ENCODE data around the gene RAB8B. TPM values are rescaled to one million over a fixed set of nuclear protein-coding genes. Genes with fewer than 3 reads are reported as not detected.

RAB8B gene
- total RNA-seq, 1 experiment from 2014 or later, result 11.7 TPM

DNA sequence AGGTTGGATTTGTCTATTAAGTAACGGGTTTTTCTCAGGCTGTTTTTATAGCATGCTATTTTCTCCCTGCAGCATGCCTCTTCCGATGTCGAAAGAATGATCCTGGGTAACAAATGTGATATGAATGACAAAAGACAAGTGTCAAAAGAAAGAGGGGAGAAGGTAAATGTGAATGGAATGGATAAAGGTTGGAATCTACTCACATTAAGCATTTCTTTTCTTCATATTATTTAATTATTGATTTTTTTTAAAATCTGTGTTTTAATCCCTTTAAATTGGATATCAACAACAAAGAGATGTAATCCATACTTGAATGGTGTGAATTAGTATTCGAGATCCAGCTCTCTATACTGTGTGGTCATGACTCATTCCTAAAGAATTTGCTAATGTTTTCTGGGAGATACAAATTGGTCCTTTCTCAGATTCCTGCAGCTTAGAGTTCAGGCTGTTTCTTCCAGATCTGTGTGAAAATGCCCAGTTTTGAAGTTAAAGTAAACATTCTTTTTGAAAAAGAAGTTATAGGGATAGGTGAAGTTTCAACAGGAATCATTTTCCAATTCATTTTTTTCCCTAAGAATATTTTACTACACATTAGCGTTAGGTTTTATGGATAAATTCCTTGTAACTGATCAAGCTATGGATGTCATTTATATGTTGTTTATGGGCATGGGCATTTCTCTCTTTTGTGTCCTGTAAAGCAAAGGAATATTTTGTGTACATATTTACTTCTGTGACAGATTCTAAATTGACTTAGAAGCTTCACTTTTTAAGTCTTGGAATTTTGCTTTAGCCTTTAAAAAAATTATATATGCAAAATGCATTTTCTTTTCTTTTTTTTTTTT lies 67.2 kb downstream of the RAB8B start:
- BruUV-seq (replicated peaks), result no TSS peak
- POLR2A ChIA-PET, result interaction anchor here (1.6 to 1.7 kb wide), 2 partner anchors 9 to 11 kb away, joined by 5 to 8 read pairs; no protein-coding TSS in a partner anchor
- peak; percentile 71 for DNase-seq (ENCODE audit: unreplicated experiment)

DNA sequence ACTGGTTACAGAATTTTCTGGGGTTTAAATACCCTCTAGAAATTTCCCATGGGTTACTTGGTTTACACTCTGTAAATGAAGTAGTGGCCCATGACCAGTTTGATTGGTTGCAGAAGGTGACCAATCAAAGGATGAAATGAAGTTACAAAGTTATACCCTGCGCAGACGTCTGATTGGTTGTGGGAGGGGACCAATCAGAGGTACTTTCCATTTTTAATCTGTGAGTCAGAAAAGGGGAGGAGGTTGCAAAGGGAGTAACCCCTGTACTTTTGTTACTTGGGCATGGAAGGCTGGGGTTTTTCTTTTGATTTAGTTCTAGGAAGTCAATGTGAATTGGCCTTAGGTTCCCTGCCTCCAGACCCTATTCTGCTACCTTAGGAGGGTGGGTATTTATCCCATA lies 69.3 kb downstream of the RAB8B start:
- TF ChIP-seq, protein P1, sequence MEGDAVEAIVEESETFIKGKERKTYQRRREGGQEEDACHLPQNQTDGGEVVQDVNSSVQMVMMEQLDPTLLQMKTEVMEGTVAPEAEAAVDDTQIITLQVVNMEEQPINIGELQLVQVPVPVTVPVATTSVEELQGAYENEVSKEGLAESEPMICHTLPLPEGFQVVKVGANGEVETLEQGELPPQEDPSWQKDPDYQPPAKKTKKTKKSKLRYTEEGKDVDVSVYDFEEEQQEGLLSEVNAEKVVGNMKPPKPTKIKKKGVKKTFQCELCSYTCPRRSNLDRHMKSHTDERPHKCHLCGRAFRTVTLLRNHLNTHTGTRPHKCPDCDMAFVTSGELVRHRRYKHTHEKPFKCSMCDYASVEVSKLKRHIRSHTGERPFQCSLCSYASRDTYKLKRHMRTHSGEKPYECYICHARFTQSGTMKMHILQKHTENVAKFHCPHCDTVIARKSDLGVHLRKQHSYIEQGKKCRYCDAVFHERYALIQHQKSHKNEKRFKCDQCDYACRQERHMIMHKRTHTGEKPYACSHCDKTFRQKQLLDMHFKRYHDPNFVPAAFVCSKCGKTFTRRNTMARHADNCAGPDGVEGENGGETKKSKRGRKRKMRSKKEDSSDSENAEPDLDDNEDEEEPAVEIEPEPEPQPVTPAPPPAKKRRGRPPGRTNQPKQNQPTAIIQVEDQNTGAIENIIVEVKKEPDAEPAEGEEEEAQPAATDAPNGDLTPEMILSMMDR (IDR thresholded peaks at IDR 0.05; ENCODE audit: unreplicated experiment), result no peak
- H3K27ac Mint-ChIP-seq (ENCODE audit: low read depth, unreplicated experiment), result no peak overlapping the region
- no peak overlapping the region for H3K4me3 Mint-ChIP-seq (ENCODE audit: unreplicated experiment)
- H3K4me1 Mint-ChIP-seq (ENCODE audit: insufficient read depth, unreplicated experiment), result peaks cover 7% of the 10 kb centered on the region
- peaks cover 23% of the 10 kb centered on the region for H3K36me3 Mint-ChIP-seq (ENCODE audit: insufficient read depth, unreplicated experiment)
- no peaks in the 10 kb centered on the region for H3K27me3 Mint-ChIP-seq (ENCODE audit: insufficient read depth, unreplicated experiment)
- no TSS peak for BruUV-seq (replicated peaks)
- intact Hi-C loops (cut with micrococcal nuclease), result no loop called here
- no peak for DNase-seq (ENCODE audit: unreplicated experiment)
- CTCF ChIA-PET, result no interaction called here
- POLR2A ChIA-PET, result no interaction called here
- H3K9me3 Mint-ChIP-seq (ENCODE audit: unreplicated experiment), result no peaks in the 10 kb centered on the region

More for the DNA sequence above, 67.2 kb downstream of the RAB8B start:
- peaks cover 7% of the 10 kb centered on the region for H3K4me1 Mint-ChIP-seq (ENCODE audit: insufficient read depth, unreplicated experiment)
- CTCF ChIA-PET, result interaction anchor here (0.8 to 1.0 kb wide), 2 partner anchors 9 to 490 kb away, joined by 3 read pairs; no protein-coding TSS in a partner anchor
- H3K9me3 Mint-ChIP-seq (ENCODE audit: unreplicated experiment), result no peaks in the 10 kb centered on the region
- TF ChIP-seq, protein P1 (IDR thresholded peaks at IDR 0.05; ENCODE audit: unreplicated experiment), result no peak
- no peak overlapping the region for H3K4me3 Mint-ChIP-seq (ENCODE audit: unreplicated experiment)
- peaks cover 18% of the 10 kb centered on the region for H3K36me3 Mint-ChIP-seq (ENCODE audit: insufficient read depth, unreplicated experiment)
- H3K27ac Mint-ChIP-seq (ENCODE audit: low read depth, unreplicated experiment), result no peak overlapping the region
- intact Hi-C loops (cut with micrococcal nuclease), result no loop called here
- H3K27me3 Mint-ChIP-seq (ENCODE audit: insufficient read depth, unreplicated experiment), result no peaks in the 10 kb centered on the region

DNA sequence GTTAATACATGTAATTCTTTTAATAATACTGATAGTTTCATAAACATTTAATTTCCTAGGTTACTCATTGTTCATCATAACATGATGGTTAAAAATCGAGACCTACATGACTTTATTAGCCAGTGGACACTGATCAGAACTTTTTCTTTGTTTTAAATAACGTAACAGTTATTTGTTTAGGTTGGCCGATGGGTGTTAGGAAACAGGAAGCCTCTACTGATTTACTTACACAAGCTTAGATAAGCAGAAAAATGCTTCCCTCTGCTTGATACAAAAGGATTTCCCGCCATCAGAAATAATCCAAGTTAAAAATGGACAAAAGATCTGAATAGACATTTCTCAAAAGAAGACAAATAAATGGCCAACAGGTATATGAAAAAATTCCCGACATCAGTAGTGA lies 71.4 kb downstream of the RAB8B start:
- no TSS peak for BruUV-seq (replicated peaks)
- Mint-ChIP-seq H3K4me1 (ENCODE audit: insufficient read depth, unreplicated experiment) (peaks cover 7% of the 10 kb centered on the region), H3K27ac (ENCODE audit: low read depth, unreplicated experiment) (no peak overlapping the region), H3K9me3 (ENCODE audit: unreplicated experiment) (no peaks in the 10 kb centered on the region), H3K4me3 (ENCODE audit: unreplicated experiment) (no peak overlapping the region), H3K27me3 (ENCODE audit: insufficient read depth, unreplicated experiment) (no peaks in the 10 kb centered on the region), H3K36me3 (ENCODE audit: insufficient read depth, unreplicated experiment) (peaks cover 27% of the 10 kb centered on the region)
- CTCF ChIA-PET, result interaction anchor here (0.6 to 0.8 kb wide), 3 partner anchors 18 to 338 kb away, joined by 3 read pairs; no protein-coding TSS in a partner anchor
- TF ChIP-seq, protein P1 (IDR thresholded peaks at IDR 0.05; ENCODE audit: unreplicated experiment), result no peak
- POLR2A ChIA-PET, result interaction anchor here (1.1 to 1.2 kb wide), 2 partner anchors 15 to 104 kb away, joined by 3 read pairs; partner anchors contain the start of gene RPS27L
- intact Hi-C loops (cut with micrococcal nuclease), result no loop called here
- no peak for DNase-seq (ENCODE audit: unreplicated experiment)

DNA sequence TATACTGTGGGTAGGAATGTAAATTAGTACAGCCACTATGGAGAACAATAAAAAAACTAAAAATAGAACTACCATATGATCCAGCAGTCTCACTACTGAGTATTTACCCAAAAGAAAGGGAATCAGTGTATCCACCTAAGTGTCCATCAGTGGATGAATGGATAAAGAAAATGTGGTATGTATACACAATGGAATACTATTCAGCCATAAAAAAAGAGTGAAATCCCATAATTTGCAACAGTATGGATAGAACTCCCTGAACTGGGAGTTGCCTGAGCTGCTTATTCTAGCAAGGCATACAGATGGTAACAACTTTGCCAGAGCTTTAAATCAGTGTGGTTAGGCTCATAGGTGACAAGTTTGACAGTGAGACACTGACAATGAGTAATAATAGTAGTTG lies 71.9 kb downstream of the RAB8B start:
- H3K4me3 Mint-ChIP-seq (ENCODE audit: unreplicated experiment), result no peak overlapping the region
- no TSS peak for BruUV-seq (replicated peaks)
- no peak overlapping the region for H3K27ac Mint-ChIP-seq (ENCODE audit: low read depth, unreplicated experiment)
- no peaks in the 10 kb centered on the region for H3K9me3 Mint-ChIP-seq (ENCODE audit: unreplicated experiment)
- peaks cover 27% of the 10 kb centered on the region for H3K36me3 Mint-ChIP-seq (ENCODE audit: insufficient read depth, unreplicated experiment)
- intact Hi-C loops (cut with micrococcal nuclease), result no loop called here
- peaks cover 4% of the 10 kb centered on the region for H3K4me1 Mint-ChIP-seq (ENCODE audit: insufficient read depth, unreplicated experiment)
- ChIA-PET POLR2A (interaction anchor here (1.1 to 1.2 kb wide), 2 partner anchors 15 to 104 kb away, joined by 3 read pairs; partner anchors contain the start of gene RPS27L), CTCF (interaction anchor here (0.8 kb wide), 1 partner anchor 218 kb away, joined by 3 read pairs; no protein-coding TSS in a partner anchor)
- no peaks in the 10 kb centered on the region for H3K27me3 Mint-ChIP-seq (ENCODE audit: insufficient read depth, unreplicated experiment)
- TF ChIP-seq, protein P1 (IDR thresholded peaks at IDR 0.05; ENCODE audit: unreplicated experiment), result no peak
- DNase-seq (ENCODE audit: unreplicated experiment), result no peak
